NCI-H510A (cell line): ENCODE measurements around the gene EARS2.
"Not testable (repeated sequence)": the region's sequence is repeated elsewhere in the genome, so short reads cannot be mapped to it uniquely, and the experiment has no call there.

Experiments
- DNase-seq: peaks from one replicate; lab custom pipeline; 2025; lab: John Stamatoyannopoulos, UW

Gene EARS2

DNA sequence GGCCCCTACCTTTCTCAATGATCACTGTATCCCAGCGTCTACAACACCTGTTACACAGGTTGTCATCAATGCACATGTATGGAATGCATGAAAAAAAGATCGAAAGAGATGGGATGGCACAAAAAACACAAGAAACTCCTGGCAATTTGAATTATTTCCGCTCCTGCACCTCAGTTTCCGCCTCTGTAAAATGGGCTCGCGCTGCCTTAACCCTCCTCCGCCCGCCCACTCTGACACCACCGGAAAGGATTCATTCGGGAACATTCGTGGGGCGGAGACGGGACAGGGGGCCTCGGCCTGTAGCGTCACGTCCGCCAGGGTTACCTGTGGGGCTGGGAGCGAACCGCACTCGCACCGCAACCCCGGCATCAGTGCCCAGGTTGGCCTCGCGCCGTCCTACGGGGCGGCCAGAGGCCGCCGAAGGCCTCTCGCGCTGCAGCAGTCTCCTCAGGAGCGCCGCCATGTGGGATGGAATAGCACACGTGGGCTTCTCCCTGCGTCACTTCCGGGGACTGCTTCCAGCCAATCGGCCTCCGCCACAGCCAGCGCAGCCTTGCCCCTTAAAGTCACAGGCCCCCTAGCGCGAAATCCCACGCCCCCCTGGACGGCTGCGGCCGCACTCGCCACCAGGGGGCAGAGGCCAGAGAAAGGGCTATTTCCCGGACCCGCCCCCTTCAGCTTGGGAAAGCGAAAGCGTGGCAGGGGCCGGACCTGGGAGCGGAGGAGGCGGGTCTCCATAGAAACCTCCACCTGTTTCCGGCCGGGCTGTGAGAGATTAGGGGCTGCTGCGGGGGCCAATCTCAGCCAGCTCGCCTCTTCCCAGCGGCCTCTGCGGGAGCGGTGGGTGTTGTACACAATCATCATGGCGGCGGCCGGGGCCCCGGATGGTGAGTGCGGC lies at the start of gene EARS2, which contains the start of gene UBFD1:
EARS2 (minus strand) TSS at position 470 of the 898 bp plus-strand sequence; CDS start at position 463, 7 bp downstream.
UBFD1 (plus strand) TSS at position 847 of the 898 bp plus-strand sequence; CDS start at position 863, 16 bp downstream.
- DNase-seq: peak; percentile 99

GRCh38 chr16:23597003-23597756 lies 40.0 kb upstream of the EARS2 start:
- peak; percentile 8 for DNase-seq

- peak; percentile 82 for DNase-seq
These were observed 39.0 kb upstream of the EARS2 start, which contains the start of gene NDUFAB1 for GRCh38 chr16:23595951-23596720. Gene NDUFAB1 (minus strand): TSS chr16:23596316. CDS start chr16:23596290, 26 bp downstream.

- no peak for DNase-seq
These were observed 38.2 kb upstream of the EARS2 start for GRCh38 chr16:23595246-23595950.

DNA sequence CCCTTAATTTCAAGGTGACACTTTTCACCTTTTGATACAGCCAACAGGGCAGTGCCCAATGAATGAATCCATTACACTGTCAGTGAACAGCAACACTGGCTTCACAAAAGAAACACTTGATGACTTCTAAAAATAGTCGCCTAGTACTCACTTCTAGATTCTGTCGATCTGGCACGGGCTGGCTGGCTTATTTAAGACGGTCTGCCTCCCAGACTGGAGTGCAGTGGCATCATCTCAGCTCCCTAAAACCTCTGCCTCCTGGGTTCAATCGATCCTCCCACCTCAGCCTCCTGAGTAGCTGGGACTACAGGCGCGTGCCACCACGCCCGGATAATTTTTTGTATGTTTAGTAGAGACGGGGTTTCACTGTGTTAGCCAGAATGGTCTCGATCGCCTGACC lies 37.0 kb upstream of the EARS2 start:
- no peak for DNase-seq

DNA sequence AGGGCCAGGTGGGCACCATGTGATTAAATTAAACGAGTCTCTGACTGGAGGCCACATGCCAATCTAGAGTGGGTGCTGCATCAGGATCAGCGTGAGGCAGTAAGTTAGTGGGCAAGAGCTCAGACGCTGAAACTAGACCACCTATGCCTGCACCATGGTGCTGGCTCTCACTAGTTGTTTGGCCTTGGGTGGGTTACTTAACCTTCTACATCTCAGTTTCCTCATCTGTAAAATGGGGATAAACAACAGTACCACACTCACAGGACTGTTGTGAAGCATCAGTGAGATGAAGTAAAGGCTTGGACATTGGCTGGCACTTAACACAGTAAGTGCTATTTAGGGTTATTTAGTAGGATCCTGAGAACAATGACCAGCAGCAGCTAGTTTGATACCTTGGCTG lies 33.0 kb upstream of the EARS2 start:
- DNase-seq: no peak

DNA sequence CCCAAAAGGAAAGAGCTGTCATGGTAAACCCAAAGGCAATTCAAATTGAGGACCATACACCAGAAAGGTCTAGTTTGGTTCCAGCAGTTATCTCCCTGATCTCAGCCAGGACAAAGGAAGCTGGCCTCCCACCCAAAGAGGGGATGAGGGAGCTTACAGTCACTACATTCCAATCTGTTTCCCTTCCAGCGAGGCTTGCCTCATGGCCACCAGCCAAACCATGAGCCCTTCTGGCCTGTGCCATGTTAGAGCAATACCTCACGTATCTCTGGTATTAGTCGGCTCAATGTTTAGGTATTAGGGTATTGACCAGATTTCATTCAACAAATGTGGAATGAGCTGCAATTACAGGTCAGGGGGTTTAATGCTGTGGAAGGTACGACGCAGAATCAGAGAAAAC lies 30.6 kb upstream of the EARS2 start:
- no peak for DNase-seq

DNA sequence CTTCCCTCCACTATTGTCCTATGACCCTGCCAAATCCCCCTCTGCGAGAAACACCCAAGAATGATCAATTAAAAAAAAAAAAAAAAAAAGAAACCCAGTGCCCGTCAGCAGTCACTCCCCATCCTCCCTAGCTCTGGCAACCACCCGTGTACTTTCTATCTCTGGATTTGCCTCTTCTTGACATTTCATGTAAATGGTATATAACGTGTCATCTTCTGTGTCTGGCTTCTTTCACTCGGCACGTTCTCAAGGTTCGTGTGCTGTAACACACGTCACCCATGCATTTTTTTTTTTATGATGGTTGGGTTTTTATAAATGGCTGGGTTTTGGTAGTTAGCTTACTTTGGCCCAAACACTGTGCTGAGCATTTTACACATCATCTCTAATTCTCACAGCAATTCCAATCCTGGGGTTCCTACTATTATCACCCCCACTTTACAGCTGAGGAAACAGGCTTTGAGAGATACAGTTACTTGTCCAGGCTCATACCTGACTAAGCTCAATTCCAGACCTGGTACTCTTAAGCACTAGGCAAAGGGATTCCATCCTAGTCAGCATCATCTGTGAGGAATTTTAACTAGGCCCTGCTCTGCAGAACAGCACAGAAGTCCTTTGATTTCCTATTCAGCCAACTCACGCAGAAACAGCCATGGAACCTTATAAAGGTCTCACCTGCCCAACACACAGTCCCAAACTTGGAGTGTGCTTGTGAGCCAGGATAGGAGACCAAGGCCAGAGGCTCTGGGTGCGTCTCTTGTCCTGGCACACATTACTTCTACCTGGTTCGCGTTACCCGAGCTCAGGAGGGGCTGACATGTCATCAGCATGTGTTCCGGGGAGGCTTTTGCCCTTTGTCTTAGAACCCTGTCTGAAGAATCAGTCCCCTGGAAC lies 27.3 kb upstream of the EARS2 start:
- no peak for DNase-seq

- not testable (repeated sequence) for DNase-seq
These were observed 26.1 kb upstream of the EARS2 start for GRCh38 chr16:23583271-23583670.

- no peak for DNase-seq
These were observed 24.6 kb upstream of the EARS2 start for GRCh38 chr16:23581764-23582163.

- no peak for DNase-seq
These were observed 23.2 kb upstream of the EARS2 start for GRCh38 chr16:23580391-23580790.

DNA sequence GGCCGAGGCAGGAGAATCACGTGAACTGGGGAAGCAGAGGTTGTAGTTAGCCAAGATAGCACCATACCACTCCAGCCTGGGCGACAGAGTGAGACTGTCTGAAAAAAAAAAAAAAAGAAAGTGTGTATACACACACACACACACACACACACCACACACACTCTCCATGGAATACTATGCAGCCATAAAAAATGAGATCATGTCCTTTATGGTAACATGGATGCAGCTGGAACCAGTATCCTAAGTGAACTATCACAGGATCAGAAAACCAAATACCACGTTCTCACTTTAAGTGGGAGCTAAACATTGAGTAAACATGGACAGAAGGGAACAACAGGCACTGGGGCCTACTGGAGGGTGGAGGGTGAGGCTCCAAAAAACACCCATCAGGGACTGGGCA lies 22.2 kb upstream of the EARS2 start:
- DNase-seq: no peak

DNA sequence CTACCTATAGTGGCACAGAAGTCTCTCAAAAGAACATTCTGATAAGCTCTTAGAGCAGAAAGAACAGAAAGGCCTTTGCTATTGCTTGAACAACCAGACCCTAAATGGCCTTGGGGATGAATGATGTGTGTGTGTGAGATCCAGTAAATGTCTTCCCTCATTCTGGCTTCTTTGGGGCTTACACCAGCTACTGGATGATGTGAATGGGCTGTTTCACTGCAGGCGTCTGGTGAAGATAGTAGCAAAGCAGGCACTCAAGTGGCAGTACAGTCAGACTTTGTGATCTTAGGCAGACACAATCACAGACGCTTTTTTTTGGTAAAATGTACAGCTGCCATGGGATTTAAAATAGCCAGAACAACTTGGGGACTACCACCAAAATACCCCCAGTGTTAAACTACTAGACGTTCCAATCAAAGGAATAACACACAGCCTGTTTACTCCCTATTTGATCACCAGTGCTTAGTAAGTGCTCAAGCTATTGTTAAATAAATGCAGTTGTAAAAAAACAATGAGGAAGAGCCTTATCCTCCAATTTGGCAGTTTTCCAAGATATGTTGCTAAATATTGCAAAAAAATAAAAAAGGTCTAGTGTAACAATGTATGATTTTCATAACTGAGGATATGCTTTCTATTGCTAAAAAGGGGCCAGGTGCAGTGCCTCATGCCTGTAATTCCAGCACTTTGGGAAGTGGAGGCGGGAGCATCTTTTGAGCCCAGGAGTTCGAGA lies 21.1 kb upstream of the EARS2 start:
- no peak for DNase-seq

- DNase-seq: no peak
These were observed 20.3 kb upstream of the EARS2 start for GRCh38 chr16:23577493-23577892.

- DNase-seq: no peak
These were observed 18.7 kb upstream of the EARS2 start for GRCh38 chr16:23575834-23576233.

GRCh38 chr16:23573817-23574216 lies 16.7 kb upstream of the EARS2 start:
- no peak for DNase-seq

- no peak for DNase-seq
These were observed 15.2 kb upstream of the EARS2 start for GRCh38 chr16:23572394-23572793.

DNA sequence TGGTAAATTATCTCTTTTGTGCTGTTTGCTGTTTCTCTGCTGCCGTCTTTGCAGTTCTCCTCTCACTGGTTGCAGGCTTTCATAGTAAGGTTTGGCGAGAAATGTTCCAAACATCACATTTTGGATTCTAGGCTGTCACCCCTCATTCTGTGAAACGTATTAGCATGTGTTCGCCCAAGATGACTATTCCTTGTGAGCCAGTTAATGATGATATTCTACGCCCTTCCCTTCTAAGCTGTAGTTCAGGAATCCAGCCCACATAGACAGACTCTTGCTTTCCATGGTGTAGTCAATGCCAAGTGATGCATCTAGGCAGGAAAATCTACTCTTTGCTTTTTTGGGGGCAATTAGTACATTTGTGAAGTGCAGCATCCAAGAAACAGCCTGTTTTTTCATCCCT lies 14.7 kb upstream of the EARS2 start:
- no peak for DNase-seq

- DNase-seq: no peak
These were observed 14.0 kb upstream of the EARS2 start for GRCh38 chr16:23570992-23571632.
